HG03139 (cell line): Measurements from ENCODE around the gene CACNA1B.
"Not testable (repeated sequence)": the region's sequence is repeated elsewhere in the genome, so short reads cannot be mapped to it uniquely, and the experiment has no call there.

ENCODE experiments used
- ATAC-seq: cut with Tn5 transposase; IDR thresholded peaks from one replicate; pipeline ENCODE4 v1.9.1; 2021; ENCODE audit not compliant: unreplicated experiment

The CACNA1B gene

GRCh38 chr9:138069731-138070456, 192.3 kb downstream of the CACNA1B start:
- ATAC-seq: no peak

GRCh38 chr9:138070815-138071214, 193.2 kb downstream of the CACNA1B start:
- ATAC-seq: no peak

GRCh38 chr9:138071292-138071691, 193.7 kb downstream of the CACNA1B start:
- no peak for ATAC-seq

GRCh38 chr9:138071731-138072130, 194.1 kb downstream of the CACNA1B start:
- ATAC-seq: no peak

GRCh38 chr9:138072161-138072842, 194.7 kb downstream of the CACNA1B start:
- no peak for ATAC-seq

- no peak for ATAC-seq
These were observed 195.3 kb downstream of the CACNA1B start for GRCh38 chr9:138072897-138073296.

- ATAC-seq: no peak
These were observed 195.8 kb downstream of the CACNA1B start for GRCh38 chr9:138073408-138073807.

GRCh38 chr9:138073808-138074207, 196.2 kb downstream of the CACNA1B start:
- ATAC-seq: no peak

- no peak for ATAC-seq
These were observed 196.9 kb downstream of the CACNA1B start for GRCh38 chr9:138074516-138074915.

GRCh38 chr9:138075496-138075895, 197.9 kb downstream of the CACNA1B start:
- ATAC-seq: no peak

GRCh38 chr9:138075961-138076649, 198.5 kb downstream of the CACNA1B start:
- ATAC-seq: no peak

- ATAC-seq: no peak
These were observed 199.0 kb downstream of the CACNA1B start for GRCh38 chr9:138076650-138077009.

GRCh38 chr9:138077126-138077525, 199.5 kb downstream of the CACNA1B start:
- no peak for ATAC-seq

GRCh38 chr9:138077898-138078540, 200.4 kb downstream of the CACNA1B start:
- ATAC-seq: no peak

- ATAC-seq: no peak
These were observed 201.3 kb downstream of the CACNA1B start for GRCh38 chr9:138078846-138079245.

GRCh38 chr9:138080979-138081378, 203.4 kb downstream of the CACNA1B start:
- ATAC-seq: no peak

GRCh38 chr9:138082918-138083636, 205.5 kb downstream of the CACNA1B start:
- no peak for ATAC-seq

- no peak for ATAC-seq
These were observed 206.3 kb downstream of the CACNA1B start for GRCh38 chr9:138083873-138084272.

- no peak for ATAC-seq
These were observed 208.0 kb downstream of the CACNA1B start for GRCh38 chr9:138085568-138085967.

- ATAC-seq: not testable (repeated sequence)
These were observed 214.5 kb downstream of the CACNA1B start for GRCh38 chr9:138092057-138092456.

GRCh38 chr9:138094028-138094427, 216.4 kb downstream of the CACNA1B start:
- no peak for ATAC-seq
